HEK293T (cell line): Measurements from ENCODE around the gene TPPP2.

Experiments
- CTCF ChIA-PET: fragments of 350-600 bp; formaldehyde crosslinking; extraction: SDS; loops from one replicate; lab custom pipeline; 2021; ENCODE audit warnings: antibody characterized with exemption, inconsistent platforms; lab: Yijun Ruan, JAX
- POLR2A ChIA-PET: fragments of 350-600 bp; formaldehyde crosslinking; extraction: SDS; loops from one replicate; lab custom pipeline; 2020; ENCODE audit warnings: antibody characterized with exemption, inconsistent platforms; lab: Yijun Ruan, JAX
- DNase-seq: peaks from one replicate; pipeline ENCODE4 v3.0.0; 2012; ENCODE audit warnings: mixed read lengths; ENCODE audit errors: extremely low spot score
- ARNT ChIP-seq: fragments of 450-650 bp; IDR thresholded peaks from 2 replicates; pipeline ENCODE4 v1.6.1; 2017; ENCODE audit warnings: mild to moderate bottlenecking
- BHLHE40 ChIP-seq: fragments of 450-650 bp; IDR thresholded peaks from 2 replicates; pipeline ENCODE4 v1.6.1; 2016; ENCODE audit warnings: mild to moderate bottlenecking, moderate library complexity, borderline replicate concordance
- CTBP1 ChIP-seq: fragments of 450-650 bp; IDR thresholded peaks from 2 replicates; pipeline ENCODE4 v1.6.1; 2016; ENCODE audit warnings: borderline replicate concordance
- ELF4 ChIP-seq: fragments of 450-650 bp; IDR thresholded peaks from 2 replicates; pipeline ENCODE4 v1.6.1; 2017; ENCODE audit warnings: antibody characterized with exemption
- FOXA1 ChIP-seq: fragments of 450-650 bp; IDR thresholded peaks from 2 replicates; pipeline ENCODE4 v1.6.1; 2016; ENCODE audit warnings: mild to moderate bottlenecking
- FOXK2 ChIP-seq: fragments of 450-650 bp; IDR thresholded peaks from 2 replicates; pipeline ENCODE4 v1.6.1; 2016; ENCODE audit warnings: mild to moderate bottlenecking
- FOXM1 ChIP-seq: fragments of 450-650 bp; IDR thresholded peaks from 2 replicates; pipeline ENCODE4 v1.6.1; 2017; ENCODE audit warnings: mild to moderate bottlenecking, borderline replicate concordance
- HDGF ChIP-seq: fragments of 450-650 bp; IDR thresholded peaks from 2 replicates; pipeline ENCODE4 v1.6.1; 2017; ENCODE audit warnings: antibody characterized with exemption, borderline replicate concordance
- L3MBTL2 ChIP-seq: fragments of 450-650 bp; conservative IDR thresholded peaks from 2 replicates; pipeline ENCODE4 v1.6.1; 2016; ENCODE audit warnings: mild to moderate bottlenecking
- LEF1 ChIP-seq: fragments of 450-650 bp; IDR thresholded peaks from 2 replicates; pipeline ENCODE4 v1.6.1; 2017; ENCODE audit warnings: mild to moderate bottlenecking, borderline replicate concordance
- NFRKB ChIP-seq: fragments of 450-650 bp; IDR thresholded peaks from 2 replicates; pipeline ENCODE4 v1.6.1; 2016; ENCODE audit warnings: mild to moderate bottlenecking, moderate library complexity
- SP1 ChIP-seq: fragments of 450-650 bp; IDR thresholded peaks from 2 replicates; pipeline ENCODE4 v1.6.1; 2017
- SUZ12 ChIP-seq: fragments of 450-650 bp; IDR thresholded peaks from 2 replicates; pipeline ENCODE4 v1.6.1; 2016; ENCODE audit warnings: mild to moderate bottlenecking
- TARDBP ChIP-seq: fragments of 450-650 bp; IDR thresholded peaks from 2 replicates; pipeline ENCODE4 v1.6.1; 2016
- ZNF384 ChIP-seq: fragments of 450-650 bp; IDR thresholded peaks from 2 replicates; pipeline ENCODE4 v1.6.1; 2016
- TF ChIP-seq, protein P1 (sequence below): fragments of 450-650 bp; IDR thresholded peaks from 2 replicates; pipeline ENCODE4 v1.6.1; 2016

TPPP2 gene

DNA sequence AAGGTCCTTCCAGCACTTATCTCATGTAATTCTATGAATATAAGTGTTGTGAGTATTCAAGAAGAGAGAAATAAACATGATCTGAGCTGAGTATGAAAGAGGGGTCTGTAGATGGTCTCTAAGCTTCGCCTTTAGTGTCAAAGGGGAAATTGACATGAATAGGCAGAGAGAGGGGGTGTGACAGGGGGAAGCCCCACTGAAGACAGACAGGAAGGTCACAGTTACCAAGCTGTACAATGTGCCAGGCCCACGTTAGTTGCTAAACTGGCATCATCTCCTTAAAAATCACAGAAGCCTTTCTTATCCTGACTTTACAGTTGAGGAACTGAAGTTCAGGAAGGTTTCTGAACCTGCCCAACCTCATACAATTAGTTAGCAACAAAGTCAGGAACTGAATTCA is 47.7 kb downstream of the TPPP2 start:
- DNase-seq = no peak
- CTCF ChIA-PET = interaction anchor here (2.7 kb wide), 1 partner anchor 14 kb away, joined by 10 read pairs; no protein-coding TSS in a partner anchor
- TF ChIP-seq LEF1 (no peak), L3MBTL2 (no peak), SUZ12 (no peak), CTBP1 (no peak), ZNF384 (no peak), FOXK2 (no peak), HDGF (no peak), SP1 (no peak), ARNT (no peak), ELF4 (no peak), BHLHE40 (no peak), NFRKB (no peak), TARDBP (no peak), FOXM1 (no peak), FOXA1 (no peak)
- TF ChIP-seq, protein P1, sequence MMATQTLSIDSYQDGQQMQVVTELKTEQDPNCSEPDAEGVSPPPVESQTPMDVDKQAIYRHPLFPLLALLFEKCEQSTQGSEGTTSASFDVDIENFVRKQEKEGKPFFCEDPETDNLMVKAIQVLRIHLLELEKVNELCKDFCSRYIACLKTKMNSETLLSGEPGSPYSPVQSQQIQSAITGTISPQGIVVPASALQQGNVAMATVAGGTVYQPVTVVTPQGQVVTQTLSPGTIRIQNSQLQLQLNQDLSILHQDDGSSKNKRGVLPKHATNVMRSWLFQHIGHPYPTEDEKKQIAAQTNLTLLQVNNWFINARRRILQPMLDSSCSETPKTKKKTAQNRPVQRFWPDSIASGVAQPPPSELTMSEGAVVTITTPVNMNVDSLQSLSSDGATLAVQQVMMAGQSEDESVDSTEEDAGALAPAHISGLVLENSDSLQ = no peak
- POLR2A ChIA-PET = no interaction called here

DNA sequence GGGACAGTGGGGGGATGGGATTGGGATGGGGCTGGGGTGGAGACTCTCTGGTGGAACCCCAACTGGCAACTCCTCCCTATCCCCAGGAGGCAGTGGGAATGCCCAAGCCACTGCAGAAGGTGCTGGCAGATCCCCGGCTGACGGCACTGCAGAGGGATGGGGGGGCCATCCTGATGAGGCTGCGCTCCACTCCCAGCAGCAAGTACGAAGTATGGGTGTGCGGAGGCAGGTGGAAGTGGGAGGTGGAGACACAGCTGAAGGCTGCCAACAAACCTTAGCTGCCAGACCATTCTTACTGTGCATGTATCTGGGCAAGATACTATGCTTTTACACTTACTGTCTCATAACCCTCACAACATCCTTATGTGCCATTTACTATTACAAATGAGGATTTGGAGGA is 48.3 kb downstream of the TPPP2 start:
- CTCF ChIA-PET = interaction anchor here (2.7 kb wide), 1 partner anchor 14 kb away, joined by 10 read pairs; no protein-coding TSS in a partner anchor
- no peak for DNase-seq
- TF ChIP-seq NFRKB = no peak
- no peak for TF ChIP-seq L3MBTL2
- TF ChIP-seq LEF1 = no peak
- no peak for TF ChIP-seq CTBP1
- no peak for TF ChIP-seq BHLHE40
- no peak for TF ChIP-seq HDGF
- no peak for TF ChIP-seq SUZ12
- TF ChIP-seq SP1 = no peak
- TF ChIP-seq, protein P1 = no peak
- no peak for TF ChIP-seq ELF4
- no peak for TF ChIP-seq ZNF384
- TF ChIP-seq ARNT = no peak
- TF ChIP-seq TARDBP = no peak
- no peak for TF ChIP-seq FOXM1
- TF ChIP-seq FOXA1 = no peak
- POLR2A ChIA-PET = no interaction called here

DNA sequence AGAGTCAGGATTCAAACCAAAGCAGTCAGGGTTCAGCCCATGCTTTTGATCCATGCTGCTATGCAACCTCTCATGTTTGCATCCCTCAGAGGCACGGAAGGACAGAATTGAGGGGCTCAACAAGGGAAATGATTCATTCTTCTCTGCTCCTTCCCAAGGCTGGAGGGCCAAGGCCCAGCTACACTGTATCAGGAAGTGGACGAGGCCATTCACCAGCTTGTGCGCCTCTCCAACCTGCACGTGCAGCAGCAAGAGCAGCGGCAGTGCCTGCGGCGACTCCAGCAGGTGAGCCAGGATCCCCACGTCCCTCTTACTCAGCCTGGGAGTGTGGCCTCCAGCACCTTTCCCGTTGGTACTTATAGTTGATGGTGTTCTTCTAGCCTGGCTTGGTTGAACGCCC is 48.7 kb downstream of the TPPP2 start:
- DNase-seq = no peak
- CTCF ChIA-PET = interaction anchor here (2.7 kb wide), 1 partner anchor 13 kb away, joined by 10 read pairs; no protein-coding TSS in a partner anchor
- TF ChIP-seq FOXK2 (no peak), ARNT (no peak), HDGF (no peak), L3MBTL2 (no peak), BHLHE40 (no peak), NFRKB (no peak), ELF4 (no peak), FOXM1 (no peak), CTBP1 (no peak), ZNF384 (no peak)
- TF ChIP-seq, protein P1 = no peak
- POLR2A ChIA-PET = interaction anchor here (1.3 kb wide), 1 partner anchor 10 kb away, joined by 3 read pairs; no protein-coding TSS in a partner anchor

DNA sequence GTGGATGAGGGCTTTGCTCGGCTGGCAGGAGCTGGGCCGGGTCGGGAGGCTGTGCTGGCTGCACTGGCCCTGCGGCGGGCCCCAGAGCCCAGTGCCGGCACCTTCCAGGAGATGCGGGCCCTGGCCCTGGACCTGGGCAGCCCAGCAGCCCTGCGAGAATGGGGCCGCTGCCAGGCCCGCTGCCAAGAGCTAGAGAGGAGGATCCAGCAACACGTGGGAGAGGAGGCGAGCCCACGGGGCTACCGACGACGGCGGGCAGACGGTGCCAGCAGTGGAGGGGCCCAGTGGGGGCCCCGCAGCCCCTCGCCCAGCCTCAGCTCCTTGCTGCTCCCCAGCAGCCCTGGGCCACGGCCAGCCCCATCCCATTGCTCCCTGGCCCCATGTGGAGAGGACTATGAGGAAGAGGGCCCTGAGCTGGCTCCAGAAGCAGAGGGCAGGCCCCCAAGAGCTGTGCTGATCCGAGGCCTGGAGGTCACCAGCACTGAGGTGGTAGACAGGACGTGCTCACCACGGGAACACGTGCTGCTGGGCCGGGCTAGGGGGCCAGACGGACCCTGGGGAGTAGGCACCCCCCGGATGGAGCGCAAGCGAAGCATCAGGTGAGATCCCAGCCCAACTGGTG is 51.6 kb downstream of the TPPP2 start:
- DNase-seq = no peak
- TF ChIP-seq L3MBTL2 (no peak), SUZ12 (no peak), ARNT (no peak), CTBP1 (no peak), TARDBP (no peak), FOXK2 (no peak), BHLHE40 (no peak), FOXA1 (no peak), FOXM1 (no peak), ELF4 (no peak), ZNF384 (no peak)
- TF ChIP-seq, protein P1 = no peak
- POLR2A ChIA-PET = interaction anchor here (1.5 kb wide), 1 partner anchor 10 kb away, joined by 10 read pairs; no protein-coding TSS in a partner anchor
- CTCF ChIA-PET = no interaction called here
